Activated CD8-positive, alpha-beta memory T cell treated with anti-CD3 and anti-CD28 coated beads for 24 hours (primary cell): ENCODE data around the gene ELMO1.

Source experiments
- DNase-seq: peaks from one replicate; pipeline ENCODE4 v3.0.0-alpha.2; 2020

The ELMO1 gene

DNA sequence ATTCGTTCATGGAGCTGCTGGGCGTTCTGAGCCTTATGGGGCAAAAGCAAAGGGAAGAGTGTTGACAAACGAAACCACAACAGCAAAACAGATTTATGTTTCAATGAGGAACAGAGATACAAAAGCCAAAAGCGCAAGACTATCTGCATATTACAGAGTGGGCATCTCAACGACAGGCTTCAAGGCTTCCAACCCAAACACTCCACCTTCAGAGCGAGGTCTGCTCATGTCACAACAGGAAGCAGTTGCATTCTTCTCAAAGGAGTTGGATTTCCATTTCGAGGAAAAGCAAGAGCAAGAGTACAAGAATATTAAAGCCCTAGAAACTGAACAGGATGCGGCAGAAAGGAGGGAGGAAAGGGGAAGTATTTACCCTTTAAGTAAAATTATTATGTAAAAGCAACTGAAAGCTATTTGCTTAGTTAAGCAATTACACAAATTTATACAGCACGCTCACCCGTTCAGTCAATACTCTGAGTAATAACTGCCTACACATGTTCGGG, 189.3 kb downstream of the ELMO1 start:
- DNase-seq, result no peak

DNA sequence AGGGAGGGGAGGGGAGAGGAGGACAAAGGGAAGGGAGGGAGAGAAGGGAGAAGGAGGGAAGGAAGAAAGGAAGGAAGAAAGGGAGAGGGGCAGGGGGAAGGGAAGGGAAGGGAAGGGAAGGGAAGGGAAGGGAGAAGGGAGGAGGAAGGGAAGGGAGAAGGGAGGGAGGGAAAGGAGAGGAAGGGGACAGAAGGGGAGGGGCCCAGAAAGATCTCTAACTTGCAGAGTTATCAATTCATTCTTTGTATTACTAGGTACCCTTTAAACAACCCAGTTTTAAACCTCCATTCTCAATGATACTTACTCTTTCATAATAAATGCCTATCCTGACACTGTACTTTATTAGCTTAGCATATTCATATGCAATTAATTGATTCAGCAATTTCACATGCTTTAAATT, 192.0 kb downstream of the ELMO1 start:
- no peak for DNase-seq

GRCh38 chr7:37255327-37255944, 193.2 kb downstream of the ELMO1 start:
- DNase-seq, result no peak

DNA sequence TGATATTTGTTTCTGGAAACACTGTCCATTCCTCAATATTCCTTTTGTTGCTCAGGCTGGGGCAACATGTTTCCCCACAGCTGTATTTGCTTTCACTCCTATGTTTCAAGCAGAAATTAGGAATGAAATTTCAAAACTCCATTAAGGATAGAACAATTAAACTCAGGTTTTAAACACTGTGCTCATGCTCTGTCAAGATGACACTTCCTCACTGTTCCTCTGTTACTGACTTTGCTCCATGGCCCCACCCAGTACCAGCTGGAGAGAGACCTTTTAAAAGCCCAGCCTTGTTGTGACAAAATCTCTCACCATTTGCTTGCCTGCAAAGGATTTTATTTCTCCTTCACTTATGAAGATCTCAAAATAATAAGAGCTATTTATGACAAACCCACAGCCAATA, 197.4 kb downstream of the ELMO1 start:
- DNase-seq, result no peak

- DNase-seq, result no peak
Measured at GRCh38 chr7:37249240-37249639, 199.4 kb downstream of the ELMO1 start.

GRCh38 chr7:37248396-37248861, 200.2 kb downstream of the ELMO1 start:
- no peak for DNase-seq

- no peak for DNase-seq
Measured at GRCh38 chr7:37247861-37248260, 200.8 kb downstream of the ELMO1 start.

- no peak for DNase-seq
Measured at GRCh38 chr7:37245590-37245989, 203.1 kb downstream of the ELMO1 start.

- DNase-seq, result no peak
Measured at GRCh38 chr7:37236906-37237305, 211.8 kb downstream of the ELMO1 start.

DNA sequence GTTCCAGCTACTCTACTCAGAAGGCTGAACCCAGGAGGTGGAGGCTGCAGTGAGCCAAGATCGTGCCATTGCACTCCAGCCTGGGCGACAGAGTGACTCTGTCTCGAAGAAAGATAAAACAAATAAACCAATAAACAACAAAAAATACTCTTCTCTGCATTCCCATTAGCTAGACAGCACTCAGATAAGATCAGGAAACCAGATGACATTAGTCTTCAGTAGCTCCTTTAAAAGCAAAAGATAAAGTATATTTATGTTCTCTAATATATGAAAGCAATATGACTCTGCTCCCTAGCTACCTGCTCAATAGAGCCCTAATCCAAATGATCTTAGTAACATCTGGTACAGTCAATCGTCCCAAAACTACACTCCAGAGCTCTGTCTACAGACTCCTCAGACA, 212.9 kb downstream of the ELMO1 start:
- no peak for DNase-seq

GRCh38 chr7:37234928-37235327, 213.7 kb downstream of the ELMO1 start:
- no peak for DNase-seq

- DNase-seq, result no peak
Measured at GRCh38 chr7:37234334-37234733, 214.3 kb downstream of the ELMO1 start.

DNA sequence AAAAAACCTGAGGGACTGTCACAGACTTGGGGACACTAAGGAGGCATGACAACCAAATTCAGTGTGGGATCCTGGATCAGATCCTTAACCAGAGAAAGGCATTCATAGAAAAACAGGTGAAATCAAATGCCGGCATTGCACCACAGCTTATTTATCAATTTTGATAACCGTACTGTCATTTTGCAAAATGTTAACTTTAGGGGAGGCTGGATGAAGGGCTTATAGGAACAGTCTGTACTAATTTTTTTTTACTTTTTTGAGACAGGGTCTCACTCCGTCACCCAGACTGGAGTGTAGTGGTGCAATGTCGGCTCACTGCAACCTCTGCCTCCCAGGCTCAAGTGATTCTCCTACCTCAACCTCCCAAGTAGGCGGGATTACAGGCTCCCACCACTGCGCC, 217.1 kb downstream of the ELMO1 start:
- no peak for DNase-seq

- no peak for DNase-seq
Measured at GRCh38 chr7:37230221-37230620, 218.4 kb downstream of the ELMO1 start.

DNA sequence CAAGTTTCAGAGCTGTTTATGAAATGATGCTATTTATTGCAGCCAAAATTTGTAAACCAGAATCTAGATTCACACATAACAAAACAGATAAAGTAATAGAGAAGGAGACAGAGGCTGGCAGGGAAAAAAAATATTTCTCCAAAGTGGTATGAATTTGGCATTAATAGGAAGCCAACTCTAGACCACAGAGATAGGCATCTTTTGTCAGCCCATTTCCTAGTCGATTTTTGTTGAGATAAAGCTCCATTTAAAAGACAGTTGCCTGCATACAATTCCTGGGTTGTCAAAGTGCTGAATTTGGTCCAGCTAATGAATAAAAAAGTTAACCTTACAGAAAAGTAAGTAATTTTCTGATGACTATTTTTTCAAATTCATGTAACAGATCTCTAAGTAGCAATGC, 219.3 kb downstream of the ELMO1 start:
- no peak for DNase-seq

DNA sequence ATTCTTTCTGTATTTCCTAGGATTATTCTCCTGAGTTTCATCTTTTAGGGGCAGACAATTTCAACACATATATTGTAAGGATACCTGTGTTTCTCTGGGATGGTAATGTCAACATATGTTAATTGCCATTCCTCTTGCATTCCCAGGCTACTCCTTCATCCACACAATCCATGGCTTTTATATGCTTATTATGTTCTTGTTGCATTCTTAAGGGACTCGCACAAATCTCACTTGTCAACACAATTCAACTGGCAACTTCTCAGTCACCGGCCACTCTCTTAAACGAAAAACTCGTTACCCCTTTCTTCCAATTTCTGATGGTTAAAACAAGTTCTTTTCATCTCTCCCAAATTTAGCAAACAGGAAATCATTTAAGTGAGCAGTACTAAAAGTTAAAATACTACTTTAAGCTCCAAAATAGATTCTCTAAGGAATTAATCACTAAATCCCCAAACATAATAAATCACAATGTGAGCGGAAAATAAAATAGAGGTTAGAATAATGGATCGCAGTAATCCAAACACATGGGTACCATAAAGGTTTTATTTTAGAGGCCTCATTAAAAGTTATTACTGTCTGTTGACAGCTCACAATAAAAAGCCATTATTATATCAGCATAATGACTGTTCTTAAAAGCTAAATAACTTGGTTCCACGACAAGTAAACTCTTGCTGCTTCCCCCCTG, 223.2 kb downstream of the ELMO1 start:
- DNase-seq, result no peak

DNA sequence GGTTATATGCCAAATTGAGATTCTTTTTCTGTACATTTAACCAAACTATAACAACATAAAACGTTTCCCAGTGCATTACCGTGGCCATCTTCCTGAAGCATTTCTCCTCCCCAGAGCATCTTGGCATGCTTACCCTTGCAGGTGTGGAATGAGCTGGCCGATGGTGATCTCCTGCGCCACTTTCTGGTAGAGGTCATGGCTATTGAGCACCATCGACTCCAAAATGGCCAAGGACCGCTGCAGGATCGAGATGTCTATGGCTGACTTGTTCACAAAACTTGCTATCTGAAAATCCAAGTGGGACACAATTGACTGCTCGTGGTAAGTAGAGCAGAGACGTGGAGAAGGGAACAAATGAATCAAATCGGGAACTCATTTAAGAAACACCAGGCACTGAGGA, 223.9 kb downstream of the ELMO1 start:
- no peak for DNase-seq

DNA sequence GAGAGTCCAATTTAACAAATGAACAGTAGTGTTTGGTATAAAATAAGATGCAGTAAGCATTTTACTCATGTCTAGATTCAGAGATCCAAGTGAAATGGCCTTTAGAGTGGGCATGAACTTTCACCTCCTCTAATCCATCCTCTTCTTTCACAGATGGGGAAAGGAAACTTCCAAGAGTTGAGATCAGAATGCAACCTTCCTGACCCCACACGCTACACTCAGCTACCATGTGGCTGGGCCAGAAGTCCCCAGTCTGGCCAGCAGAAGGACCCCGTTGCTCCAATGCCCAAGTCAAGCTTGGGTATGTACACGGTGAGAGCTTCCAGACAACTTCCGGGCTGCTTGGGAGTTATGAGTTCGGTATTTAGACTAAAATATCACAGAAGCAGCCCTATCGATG, 228.0 kb downstream of the ELMO1 start:
- DNase-seq, result no peak

DNA sequence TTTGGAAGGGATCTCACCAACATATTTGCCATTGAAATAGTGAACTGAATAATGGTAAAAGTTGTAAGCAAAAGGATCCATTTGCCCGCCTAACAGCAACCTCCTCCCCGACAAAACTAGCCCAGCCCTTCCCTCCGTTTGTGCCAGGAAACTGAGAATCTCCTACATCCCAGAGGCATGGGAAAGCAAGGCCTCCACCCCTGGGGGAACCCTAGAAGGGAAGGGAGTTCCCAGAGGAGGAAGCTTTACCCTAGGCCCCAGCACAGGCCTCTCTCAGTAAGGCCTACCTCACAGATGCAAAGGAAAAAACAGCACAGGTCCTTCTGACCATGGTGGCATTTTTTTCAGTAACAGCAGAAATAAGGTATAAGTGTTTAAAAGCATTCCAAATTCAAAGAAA, 229.7 kb downstream of the ELMO1 start:
- no peak for DNase-seq

GRCh38 chr7:37216923-37217322, 231.7 kb downstream of the ELMO1 start:
- no peak for DNase-seq

DNA sequence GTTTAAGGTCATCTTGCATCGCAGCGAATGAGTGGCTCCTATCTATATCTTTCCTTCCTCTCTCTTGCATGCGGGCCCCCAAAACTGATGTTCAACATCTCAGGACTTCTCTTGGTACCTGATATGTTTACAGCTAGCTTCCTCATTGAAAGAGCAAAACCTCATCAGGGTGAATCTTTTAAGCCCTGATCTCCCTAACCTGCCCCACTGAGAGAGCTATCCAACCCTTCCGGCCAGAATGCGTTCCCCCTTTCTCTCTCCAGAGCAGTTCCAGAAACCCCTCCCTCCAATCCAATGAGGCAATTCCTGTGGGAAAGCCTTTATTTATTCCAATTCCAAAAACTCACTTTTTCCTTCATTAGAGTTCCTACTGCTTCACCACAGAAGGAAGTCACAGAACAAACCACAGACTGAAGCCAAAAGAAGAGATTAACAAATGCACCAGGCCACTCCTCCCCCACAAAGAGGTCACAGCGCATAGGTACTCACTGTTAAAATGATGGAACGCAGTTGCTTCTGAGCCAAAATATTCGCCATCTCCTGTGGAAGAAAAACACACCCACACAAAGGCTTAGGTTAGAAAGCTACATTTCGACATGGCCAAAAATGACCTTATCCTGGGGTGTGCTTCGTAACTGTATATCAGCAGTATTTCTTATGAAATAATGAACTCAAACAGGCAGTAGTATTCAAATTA, 232.4 kb downstream of the ELMO1 start:
- DNase-seq, result no peak

- no peak for DNase-seq
Measured at GRCh38 chr7:37215290-37215923, 233.3 kb downstream of the ELMO1 start.

DNA sequence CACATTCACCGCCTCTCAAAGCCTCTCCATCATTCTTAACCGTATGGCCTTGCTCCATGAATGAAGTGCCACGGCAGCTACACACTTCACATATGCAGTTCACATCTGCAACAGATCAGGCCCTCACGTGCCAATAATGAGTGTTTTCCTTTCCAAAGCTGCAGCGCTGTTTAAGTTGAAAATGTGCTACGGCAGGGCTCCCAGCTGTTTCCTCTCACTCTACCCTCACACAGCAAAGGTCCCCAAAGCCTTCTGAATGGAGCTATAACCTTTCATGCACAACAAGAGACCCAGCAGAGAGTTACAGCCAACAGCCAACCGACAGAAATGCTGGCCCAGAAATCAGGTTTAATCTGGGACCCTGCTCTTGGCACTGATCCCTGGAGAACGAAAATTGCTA, 236.1 kb downstream of the ELMO1 start:
- no peak for DNase-seq

- DNase-seq, result no peak
Measured at GRCh38 chr7:37212051-37212450, 236.6 kb downstream of the ELMO1 start.
